Activated naive CD4-positive, alpha-beta T cell treated with anti-CD3 and anti-CD28 coated beads for 36 hours (primary cell): ENCODE measurements around the gene RXFP1. TPM values are rescaled to one million over a fixed set of nuclear protein-coding genes. Genes with fewer than 3 reads are reported as not detected.
A peak's percentile ranks its signal among the peaks of the same experiment; 100 is the strongest.
"Not testable (repeated sequence)": the region's sequence is repeated elsewhere in the genome, so short reads cannot be mapped to it uniquely, and the experiment has no call there.

Experiments used
- CTCF ChIA-PET: fragments of 350-600 bp; sonication (Branson Sonifier 250); formaldehyde crosslinking; loops from one replicate; lab custom pipeline; 2021; ENCODE audit warnings: antibody characterized with exemption; lab: Charles Lee
- DNase-seq: peaks from one replicate; pipeline ENCODE4 v3.0.0-alpha.2; 2020
- H3K27ac Mint-ChIP-seq: one replicate; pipeline ENCODE4 v1.8.0; 2021; ENCODE audit warnings: mild to moderate bottlenecking, mixed read lengths
- H3K27me3 Mint-ChIP-seq: one replicate; pipeline ENCODE4 v1.8.0; 2021; ENCODE audit warnings: low read depth, mixed read lengths
- H3K36me3 Mint-ChIP-seq: one replicate; pipeline ENCODE4 v1.8.0; 2021; ENCODE audit warnings: low read depth, mixed read lengths
- H3K4me1 Mint-ChIP-seq: one replicate; pipeline ENCODE4 v1.8.0; 2021; ENCODE audit warnings: low read depth, mixed read lengths
- H3K4me3 Mint-ChIP-seq: one replicate; pipeline ENCODE4 v1.8.0; 2021; ENCODE audit warnings: mild to moderate bottlenecking, moderate library complexity, mixed read lengths
- H3K9me3 Mint-ChIP-seq: one replicate; pipeline ENCODE4 v1.8.0; 2021; ENCODE audit warnings: mixed read lengths
- intact Hi-C: fragments of 100-400 bp; cut with micrococcal nuclease; formaldehyde crosslinking; loops from one replicate; pipeline ENCODE4 v1.15.1; 2023
- total RNA-seq, 2 experiments: library from RNA; stranded (reverse); gene quantifications; one replicate each; pipeline ENCODE4 v1.2.3, GENCODE V29; 2021

The RXFP1 gene
- total RNA-seq, 2 experiments from 2014 or later: not detected

GRCh38 chr4:158624889-158625478 lies 103.3 kb downstream of the RXFP1 start:
- Mint-ChIP-seq H3K27ac (no peak overlapping the region), H3K4me1 (no peaks in the 10 kb centered on the region), H3K9me3 (no peaks in the 10 kb centered on the region), H3K4me3 (no peak overlapping the region), H3K27me3 (peaks cover 20% of the 10 kb centered on the region), H3K36me3 (no peaks in the 10 kb centered on the region)
- intact Hi-C loops: loop anchor here (1.0 to 10.0 kb wide), 5 partner anchors 129 to 633 kb away; no protein-coding TSS in a partner anchor
- DNase-seq: peak; percentile 12
- CTCF ChIA-PET: interaction anchor here (0.8 to 1.3 kb wide), 2 partner anchors 56 to 130 kb away, joined by 3 read pairs; no protein-coding TSS in a partner anchor

- H3K9me3 Mint-ChIP-seq: no peaks in the 10 kb centered on the region
- H3K4me3 Mint-ChIP-seq: no peak overlapping the region
- H3K36me3 Mint-ChIP-seq: no peaks in the 10 kb centered on the region
- H3K4me1 Mint-ChIP-seq: no peaks in the 10 kb centered on the region
- DNase-seq: no peak
- H3K27me3 Mint-ChIP-seq: peaks cover 18% of the 10 kb centered on the region
- intact Hi-C loops: loop anchor here (1.0 to 10.0 kb wide), 4 partner anchors 129 to 372 kb away; no protein-coding TSS in a partner anchor
- CTCF ChIA-PET: interaction anchor here (0.7 to 1.3 kb wide), 3 partner anchors 57 to 367 kb away, joined by 3 read pairs; no protein-coding TSS in a partner anchor
- H3K27ac Mint-ChIP-seq: no peak overlapping the region
Measured at GRCh38 chr4:158625544-158625943, 103.9 kb downstream of the RXFP1 start.

- Mint-ChIP-seq H3K4me3 (no peak overlapping the region), H3K4me1 (no peaks in the 10 kb centered on the region), H3K27me3 (peaks cover 11% of the 10 kb centered on the region), H3K27ac (no peak overlapping the region), H3K36me3 (no peaks in the 10 kb centered on the region), H3K9me3 (no peaks in the 10 kb centered on the region)
- no peak for DNase-seq
- intact Hi-C loops: no loop called here
- CTCF ChIA-PET: no interaction called here
Measured at GRCh38 chr4:158630893-158631292, 109.2 kb downstream of the RXFP1 start.

DNA sequence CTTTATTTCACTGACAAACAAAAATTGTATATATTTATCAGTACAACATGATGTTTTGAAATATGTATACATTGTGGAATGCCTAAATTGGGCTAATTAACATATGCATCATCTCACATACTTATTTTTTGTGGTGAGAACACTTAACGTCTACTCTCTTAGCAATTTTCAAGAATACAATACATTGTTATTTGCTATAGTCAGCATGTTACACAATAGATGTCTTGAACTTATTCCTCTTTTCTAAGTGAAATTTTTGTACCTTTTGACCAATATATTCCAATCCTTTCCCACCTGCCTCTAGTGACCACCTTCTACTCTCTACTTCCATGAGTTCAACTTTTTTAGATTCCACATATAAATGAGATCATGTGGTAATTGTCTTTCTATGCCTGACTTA lies 114.9 kb downstream of the RXFP1 start:
- Mint-ChIP-seq H3K4me1 (no peaks in the 10 kb centered on the region), H3K27ac (no peak overlapping the region), H3K4me3 (no peak overlapping the region), H3K27me3 (peaks cover 12% of the 10 kb centered on the region), H3K36me3 (no peaks in the 10 kb centered on the region), H3K9me3 (no peaks in the 10 kb centered on the region)
- CTCF ChIA-PET: no interaction called here
- no peak for DNase-seq
- intact Hi-C loops: no loop called here

DNA sequence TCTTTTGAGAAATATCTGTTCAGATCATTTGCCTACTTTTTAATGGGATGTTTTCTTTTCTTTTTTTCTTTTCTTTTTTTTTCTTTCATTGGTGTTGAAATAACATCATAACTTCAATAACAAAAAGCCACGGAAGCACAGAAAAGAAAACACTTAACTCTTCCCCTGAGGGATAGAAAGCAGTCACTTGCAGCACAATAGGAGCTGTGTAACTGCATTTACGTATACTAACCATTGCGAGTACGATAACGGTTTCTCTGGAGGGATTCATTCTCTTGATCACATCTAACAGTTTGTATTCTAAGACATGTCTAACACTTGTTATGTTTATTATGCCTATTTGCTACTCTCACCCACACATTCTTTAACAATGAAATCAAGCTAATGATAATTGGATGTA lies 122.7 kb downstream of the RXFP1 start:
- no peak overlapping the region for H3K27ac Mint-ChIP-seq
- H3K36me3 Mint-ChIP-seq: no peaks in the 10 kb centered on the region
- no peak overlapping the region for H3K4me3 Mint-ChIP-seq
- H3K27me3 Mint-ChIP-seq: peaks cover 23% of the 10 kb centered on the region
- DNase-seq: no peak
- H3K9me3 Mint-ChIP-seq: no peaks in the 10 kb centered on the region
- intact Hi-C loops: no loop called here
- CTCF ChIA-PET: no interaction called here
- no peaks in the 10 kb centered on the region for H3K4me1 Mint-ChIP-seq

DNA sequence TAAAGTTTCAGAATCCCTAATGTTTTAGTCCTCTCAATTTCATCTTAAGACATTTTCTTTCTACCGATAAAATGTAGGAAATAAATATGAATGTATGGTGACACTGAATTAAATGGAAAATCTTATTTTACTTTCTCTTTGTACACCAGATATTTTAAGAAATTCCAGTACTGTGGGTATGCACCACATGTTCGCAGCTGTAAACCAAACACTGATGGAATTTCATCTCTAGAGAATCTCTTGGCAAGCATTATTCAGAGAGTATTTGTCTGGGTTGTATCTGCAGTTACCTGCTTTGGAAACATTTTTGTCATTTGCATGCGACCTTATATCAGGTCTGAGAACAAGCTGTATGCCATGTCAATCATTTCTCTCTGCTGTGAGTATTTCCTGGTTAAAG lies 123.1 kb downstream of the RXFP1 start:
- no peak overlapping the region for H3K27ac Mint-ChIP-seq
- H3K4me3 Mint-ChIP-seq: no peak overlapping the region
- CTCF ChIA-PET: no interaction called here
- H3K27me3 Mint-ChIP-seq: peaks cover 20% of the 10 kb centered on the region
- no peaks in the 10 kb centered on the region for H3K9me3 Mint-ChIP-seq
- DNase-seq: no peak
- H3K4me1 Mint-ChIP-seq: no peaks in the 10 kb centered on the region
- intact Hi-C loops: no loop called here
- H3K36me3 Mint-ChIP-seq: no peaks in the 10 kb centered on the region

DNA sequence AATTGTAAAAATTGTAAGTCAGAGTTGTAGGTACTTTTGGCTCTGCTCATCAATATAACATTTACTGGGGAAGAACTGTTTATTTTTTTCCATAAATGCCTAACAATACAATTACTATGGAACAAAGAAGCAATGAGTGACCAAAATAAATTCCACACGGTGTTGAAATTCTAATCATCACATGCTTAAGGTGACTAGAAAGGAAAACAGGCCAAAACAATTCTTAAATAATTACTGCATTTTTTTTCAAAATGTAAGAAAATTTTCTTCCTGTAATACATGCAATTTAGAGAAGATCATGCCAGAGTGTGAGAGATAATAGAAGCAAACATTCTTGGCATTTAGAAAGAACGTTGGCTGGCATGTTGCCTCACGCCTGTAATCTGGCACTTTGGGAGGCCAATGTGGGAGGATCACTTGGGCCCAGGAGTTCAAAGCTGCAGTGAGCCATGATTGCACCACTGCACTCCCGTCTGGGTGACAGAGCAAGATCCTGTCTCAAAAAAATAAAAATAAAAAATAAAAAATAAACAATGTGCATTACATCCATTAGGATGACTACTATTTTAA lies 127.5 kb downstream of the RXFP1 start:
- Mint-ChIP-seq H3K4me1 (peaks cover 6% of the 10 kb centered on the region), H3K27me3 (peaks cover 11% of the 10 kb centered on the region)

GRCh38 chr4:158652920-158653319 lies 131.2 kb downstream of the RXFP1 start:
- Mint-ChIP-seq H3K4me1 (peaks cover 6% of the 10 kb centered on the region), H3K27ac (no peak overlapping the region), H3K9me3 (no peaks in the 10 kb centered on the region), H3K4me3 (peak overlapping the region; percentile 36), H3K36me3 (no peaks in the 10 kb centered on the region), H3K27me3 (no peaks in the 10 kb centered on the region)
- no peak for DNase-seq
- intact Hi-C loops: no loop called here
- CTCF ChIA-PET: no interaction called here

More for the DNA sequence above, 127.5 kb downstream of the RXFP1 start:
- CTCF ChIA-PET: no interaction called here
- no peaks in the 10 kb centered on the region for H3K36me3 Mint-ChIP-seq
- H3K27ac Mint-ChIP-seq: no peak overlapping the region
- no peak for DNase-seq
- H3K4me3 Mint-ChIP-seq: no peak overlapping the region
- H3K9me3 Mint-ChIP-seq: no peaks in the 10 kb centered on the region
- intact Hi-C loops: no loop called here

DNA sequence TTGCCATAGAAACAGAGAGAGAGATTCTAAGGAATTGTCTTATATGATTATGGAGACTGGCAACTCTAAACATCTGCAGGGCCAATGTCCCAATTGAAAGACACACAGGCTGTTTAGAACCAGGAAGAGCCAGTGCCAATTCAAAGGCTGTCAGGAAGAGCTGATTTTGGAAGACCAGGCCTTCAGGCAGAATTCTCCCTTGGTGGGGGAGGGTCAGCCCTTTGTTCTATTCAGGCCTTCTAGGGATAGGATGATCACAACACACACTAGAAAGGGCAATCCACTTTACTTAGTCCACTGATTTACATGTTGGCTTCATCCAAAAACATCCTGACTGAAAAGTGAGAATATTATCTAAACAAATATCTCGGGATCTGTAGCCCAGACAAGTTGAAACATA lies 134.8 kb downstream of the RXFP1 start:
- H3K4me1 Mint-ChIP-seq: peaks cover 6% of the 10 kb centered on the region
- no peak overlapping the region for H3K27ac Mint-ChIP-seq
- CTCF ChIA-PET: no interaction called here
- intact Hi-C loops: no loop called here
- H3K27me3 Mint-ChIP-seq: no peaks in the 10 kb centered on the region
- no peak overlapping the region for H3K4me3 Mint-ChIP-seq
- H3K9me3 Mint-ChIP-seq: no peaks in the 10 kb centered on the region
- no peak for DNase-seq
- H3K36me3 Mint-ChIP-seq: no peaks in the 10 kb centered on the region

- DNase-seq: no peak
- no peaks in the 10 kb centered on the region for H3K9me3 Mint-ChIP-seq
- no peak overlapping the region for H3K27ac Mint-ChIP-seq
- H3K27me3 Mint-ChIP-seq: no peaks in the 10 kb centered on the region
- H3K4me3 Mint-ChIP-seq: no peak overlapping the region
- intact Hi-C loops: no loop called here
- CTCF ChIA-PET: no interaction called here
- peaks cover 6% of the 10 kb centered on the region for H3K4me1 Mint-ChIP-seq
- H3K36me3 Mint-ChIP-seq: no peaks in the 10 kb centered on the region
Measured at GRCh38 chr4:158657291-158657690, 135.6 kb downstream of the RXFP1 start.

DNA sequence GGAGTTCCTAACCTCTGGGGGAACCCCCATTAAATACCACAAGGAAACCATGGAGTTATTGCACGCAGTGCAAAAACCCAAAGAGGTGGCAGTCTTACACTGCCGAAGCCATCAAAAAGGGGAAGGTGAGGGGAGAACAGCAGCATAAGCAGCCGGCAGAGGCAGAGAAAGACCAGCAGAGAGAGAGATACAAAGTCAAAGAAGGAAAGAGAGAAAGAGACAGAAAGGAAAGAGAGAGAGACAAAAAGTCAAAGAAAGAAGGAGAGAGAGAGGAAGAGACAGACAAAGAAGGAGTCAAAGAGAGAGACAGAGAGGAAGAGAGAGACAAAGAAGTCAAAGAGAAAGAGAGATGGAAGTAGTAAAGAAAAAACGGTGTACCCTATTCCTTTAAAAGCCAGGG lies 141.6 kb downstream of the RXFP1 start:
- H3K4me3 Mint-ChIP-seq, H3K27ac Mint-ChIP-seq, CTCF ChIA-PET, intact Hi-C loops, H3K4me1 Mint-ChIP-seq, DNase-seq, H3K9me3 Mint-ChIP-seq, H3K27me3 Mint-ChIP-seq, H3K36me3 Mint-ChIP-seq: not testable (repeated sequence)

DNA sequence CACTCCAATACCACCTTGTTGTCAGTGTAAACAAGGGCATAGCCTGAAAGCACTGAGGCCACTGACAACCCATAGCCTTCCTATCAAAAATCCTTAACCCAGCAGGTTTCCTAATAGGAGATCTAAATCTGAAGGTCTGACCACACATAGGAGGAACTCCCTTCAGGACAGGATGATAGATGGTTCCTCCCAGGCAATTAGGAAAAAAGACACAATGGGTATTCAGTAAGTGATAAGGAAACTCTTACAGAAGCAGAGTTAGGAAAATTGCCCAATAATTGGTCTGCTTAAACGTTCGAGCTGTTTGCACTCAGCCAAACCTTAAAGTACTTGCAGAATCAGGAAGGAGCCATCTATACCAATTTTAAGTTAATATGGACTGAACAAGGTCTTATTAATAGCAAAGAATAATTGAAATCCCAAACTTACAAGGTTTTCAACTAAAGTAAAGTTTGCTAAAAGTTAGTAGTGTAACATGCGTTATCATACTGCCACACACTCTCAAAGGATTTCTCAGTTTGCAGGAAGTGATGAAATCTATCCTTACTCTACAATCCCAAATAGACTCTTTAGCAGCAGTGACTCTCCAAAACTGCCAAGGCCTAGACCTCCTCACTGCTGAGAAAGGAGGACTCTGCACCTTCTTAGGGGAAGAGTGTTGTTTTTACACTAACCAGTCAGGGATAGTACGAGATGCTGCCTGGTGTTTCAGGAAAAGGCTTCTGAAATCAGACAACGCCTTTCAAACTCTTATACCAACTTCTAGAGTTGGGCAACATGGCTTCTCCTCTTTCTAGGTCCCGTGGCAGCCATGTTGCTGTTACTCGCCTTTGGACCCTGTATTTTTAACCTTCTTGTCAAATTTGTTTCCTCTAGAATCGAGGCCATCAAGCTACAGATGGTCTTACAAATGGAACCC lies 142.3 kb downstream of the RXFP1 start:
- intact Hi-C loops, H3K36me3 Mint-ChIP-seq, H3K27ac Mint-ChIP-seq, CTCF ChIA-PET, DNase-seq, H3K9me3 Mint-ChIP-seq, H3K27me3 Mint-ChIP-seq, H3K4me1 Mint-ChIP-seq, H3K4me3 Mint-ChIP-seq: not testable (repeated sequence)
